SK-N-SH (cell line): ENCODE results near the gene NCOR2. TPM values are rescaled to one million over a fixed set of nuclear protein-coding genes. Genes with fewer than 3 reads are reported as not detected.

Experiments
- CTCF ChIA-PET: fragments of 300-600, 350-600 bp; formaldehyde crosslinking; extraction: SDS; loops from one replicate; lab custom pipeline; 2021; lab: Yijun Ruan, JAX
- POLR2A ChIA-PET: fragments of 350-600 bp; sonication (Branson Sonifier 250); formaldehyde crosslinking; extraction: SDS; loops from one replicate; lab custom pipeline; 2020; ENCODE audit warnings: antibody characterized with exemption, inconsistent platforms; lab: Yijun Ruan, JAX
- DNase-seq: peaks from one replicate; pipeline ENCODE4 v3.0.0; 2012
- H2AFZ ChIP-seq: fragments of 200-600 bp; sonication (generic); 2 replicates; pipeline ENCODE4 v1.8.1; 2016; ENCODE audit warnings: antibody characterized with exemption, mild to moderate bottlenecking, low read depth
- H3F3A ChIP-seq: fragments of 200-600 bp; sonication (generic); replicated peaks from 2 replicates; pipeline ENCODE3; 2016; ENCODE audit warnings: antibody characterized with exemption, mild to moderate bottlenecking; ENCODE audit not compliant: insufficient read depth
- H3K27ac ChIP-seq, 2 experiments: fragments of 200-500 bp in 1 of 2; fragments of 200-600 bp in 1 of 2; sonication (Bioruptor generic) in 1 of 2; sonication (generic), shearing (Covaris generic) in 1 of 2; 2 replicates each; pipeline versions ENCODE4 v1.5.1 to v1.6.1; 2014 to 2016; ENCODE audit warnings: low read depth in 2 of 2, inconsistent platforms in 1 of 2, low read length in 1 of 2, mild to moderate bottlenecking in 1 of 2, mixed read lengths in 1 of 2
- H3K27me3 ChIP-seq: fragments of 200-600 bp; sonication (generic), shearing (Covaris generic); 2 replicates; pipeline ENCODE4 v1.6.1; 2016; ENCODE audit warnings: mixed run types; ENCODE audit not compliant: insufficient read depth
- H3K36me3 ChIP-seq, 2 experiments: fragments of 200-500 bp in 1 of 2; fragments of 200-600 bp in 1 of 2; sonication (Bioruptor generic) in 1 of 2; sonication (generic) in 1 of 2; replicated peaks in 1 of 2; 2 replicates each; pipeline versions ENCODE3 to v1.5.1; 2014 to 2016; ENCODE audit warnings: low read length in 1 of 2, mild to moderate bottlenecking in 1 of 2; ENCODE audit not compliant: insufficient read depth in 2 of 2, control insufficient read depth in 1 of 2
- H3K4me1 ChIP-seq, 2 experiments: fragments of 200-500 bp in 1 of 2; fragments of 200-600 bp in 1 of 2; sonication (Bioruptor generic) in 1 of 2; sonication (generic), shearing (Covaris generic) in 1 of 2; 2 replicates each; pipeline versions ENCODE4 v1.5.1 to v1.6.1; 2014 to 2016; ENCODE audit warnings: low read depth in 1 of 2, low read length in 1 of 2, mixed run types in 1 of 2; ENCODE audit not compliant: insufficient read depth in 2 of 2, control insufficient read depth in 1 of 2
- H3K4me2 ChIP-seq: fragments of 200-600 bp; sonication (generic), shearing (Covaris generic); 2 replicates; pipeline ENCODE4 v1.6.1; 2017; ENCODE audit warnings: mixed run types
- H3K4me3 ChIP-seq, 2 experiments: fragments of 200-500 bp in 1 of 2; fragments of 200-600 bp in 1 of 2; sonication (Bioruptor generic) in 1 of 2; sonication (generic), shearing (Covaris generic) in 1 of 2; 2 replicates each; pipeline versions ENCODE4 v1.5.1 to v1.8.1; 2014 to 2016; ENCODE audit warnings: low read depth in 2 of 2, inconsistent platforms in 1 of 2, low read length in 1 of 2, mild to moderate bottlenecking in 1 of 2, mixed read lengths in 1 of 2, moderate library complexity in 1 of 2
- H3K79me2 ChIP-seq: fragments of 200-600 bp; sonication (generic); 2 replicates; pipeline ENCODE4 v1.8.1; 2017; ENCODE audit warnings: mild to moderate bottlenecking; ENCODE audit not compliant: insufficient read depth
- H3K9ac ChIP-seq: fragments of 200-600 bp; sonication (generic); 2 replicates; pipeline ENCODE4 v1.6.1; 2017; ENCODE audit warnings: mixed run types
- H3K9me2 ChIP-seq: fragments of 200-600 bp; sonication (generic); 2 replicates; pipeline ENCODE4 v1.6.1; 2017; ENCODE audit warnings: mixed run types
- H3K9me3 ChIP-seq: fragments of 200-600 bp; sonication (generic); 2 replicates; pipeline ENCODE4 v1.6.1; 2017; ENCODE audit warnings: mixed run types, mild to moderate bottlenecking, moderate library complexity
- H4K20me1 ChIP-seq: fragments of 200-600 bp; sonication (generic); 2 replicates; pipeline ENCODE4 v1.6.1; 2017; ENCODE audit warnings: mild to moderate bottlenecking, mixed run types; ENCODE audit not compliant: insufficient read depth
- CHD2 ChIP-seq: fragments of 150-350 bp; IDR thresholded peaks from 2 replicates; pipeline ENCODE4 v1.6.1; 2018; ENCODE audit warnings: low read length; ENCODE audit not compliant: partially characterized antibody
- ELF1 ChIP-seq: IDR thresholded peaks from 2 replicates; pipeline ENCODE4 v1.4.0; 2012
- EP300 ChIP-seq, 2 experiments: IDR thresholded peaks; 2 replicates each; pipeline versions ENCODE4 v1.4.0 to v1.6.1; 2012; ENCODE audit warnings: borderline replicate concordance in 1 of 2, low read depth in 1 of 2, low read length in 1 of 2
- FOSL2 ChIP-seq: IDR thresholded peaks from 2 replicates; pipeline ENCODE4 v1.4.0; 2012; ENCODE audit warnings: low read depth, mild to moderate bottlenecking, moderate library complexity, borderline replicate concordance
- FOXM1 ChIP-seq: IDR thresholded peaks from 2 replicates; pipeline ENCODE4 v1.4.0; 2012; ENCODE audit warnings: low read depth, mild to moderate bottlenecking
- GABPA ChIP-seq: IDR thresholded peaks from 2 replicates; pipeline ENCODE4 v1.4.0; 2012; ENCODE audit warnings: low read depth, mild to moderate bottlenecking
- GATA2 ChIP-seq: sonication (generic); formaldehyde crosslinking; IDR thresholded peaks from 2 replicates; pipeline ENCODE4 v1.5.0; 2020; ENCODE audit warnings: mild to moderate bottlenecking, missing genetic modification reagents
- MAX ChIP-seq: IDR thresholded peaks from 2 replicates; pipeline ENCODE4 v1.4.0; 2012; ENCODE audit warnings: low read depth
- MEF2A ChIP-seq: IDR thresholded peaks from 2 replicates; pipeline ENCODE4 v1.4.0; 2012; ENCODE audit warnings: low read depth, borderline replicate concordance
- MXI1 ChIP-seq: IDR thresholded peaks from 2 replicates; pipeline ENCODE4 v1.6.1; 2012; ENCODE audit warnings: mild to moderate bottlenecking, low read depth, low read length, improper control_type of control experiment
- POLR2AphosphoS5 ChIP-seq: IDR thresholded peaks from 2 replicates; pipeline ENCODE4 v1.6.1; 2012; ENCODE audit warnings: low read depth, low read length
- RAD21 ChIP-seq: IDR thresholded peaks from 2 replicates; pipeline ENCODE4 v1.6.1; 2012; ENCODE audit warnings: mild to moderate bottlenecking, low read length
- RXRA ChIP-seq: IDR thresholded peaks from 2 replicates; pipeline ENCODE4 v1.4.0; 2012; ENCODE audit warnings: low read depth, mild to moderate bottlenecking, borderline replicate concordance
- SIN3A ChIP-seq: IDR thresholded peaks from 2 replicates; pipeline ENCODE4 v1.6.1; 2012; ENCODE audit warnings: low read depth, mild to moderate bottlenecking, low read length, moderate library complexity, borderline replicate concordance
- TCF12 ChIP-seq: IDR thresholded peaks from 2 replicates; pipeline ENCODE4 v1.4.0; 2012
- TEAD4 ChIP-seq: IDR thresholded peaks from 2 replicates; pipeline ENCODE4 v1.4.0; 2012; ENCODE audit warnings: mild to moderate bottlenecking, borderline replicate concordance; ENCODE audit not compliant: insufficient read depth
- USF2 ChIP-seq: fragments of 150-350 bp; IDR thresholded peaks from 2 replicates; pipeline ENCODE4 v1.6.1; 2017; ENCODE audit warnings: antibody characterized with exemption, low read length, low read depth, borderline replicate concordance
- YY1 ChIP-seq: IDR thresholded peaks from 2 replicates; pipeline ENCODE4 v1.4.0; 2012; ENCODE audit warnings: low read depth, mild to moderate bottlenecking
- WGBS: methylation state at CpG from one replicate; pipeline ENCODE4 v1.1.6; 2017; ENCODE audit warnings: low lambda C conversion rate; 5-methylcytosine and 5-hydroxymethylcytosine counted together
- polyA plus RNA-seq, 3 experiments: library from polyadenylated mRNA; depleted of rRNA; stranded (reverse); fragments of >200 nt; gene quantifications; 2 replicates each; pipeline ENCODE4 v1.2.3, GENCODE V29; 2012
- TF ChIP-seq, protein P1 (sequence below): IDR thresholded peaks from 2 replicates; pipeline ENCODE4; 2012

NCOR2 gene
- polyA plus RNA-seq, 1 of the 3 experiments (the other 2 are of a cell fraction), result 19.0 TPM

GRCh38 chr12:124519746-124520145 lies 47.7 kb downstream of the NCOR2 start:
- H3K4me2 ChIP-seq, result peak overlapping the region; percentile 92
- H3F3A ChIP-seq, result peaks cover 45% of the 10 kb centered on the region
- ChIA-PET POLR2A (interaction anchor here (0.7 to 1.1 kb wide), 2 partner anchors 10 to 114 kb away, joined by 3 to 4 read pairs; no protein-coding TSS in a partner anchor), CTCF (interaction anchor here (1.0 to 1.9 kb wide), 4 partner anchors 16 to 483 kb away, joined by 3 to 6 read pairs (median 4); no protein-coding TSS in a partner anchor)
- no peak overlapping the region for H2AFZ ChIP-seq
- H3K36me3 ChIP-seq, result no peaks in the 10 kb centered on the region
- no peak overlapping the region for H3K4me3 ChIP-seq
- H4K20me1 ChIP-seq, result peaks cover 62% of the 10 kb centered on the region
- no peaks in the 10 kb centered on the region for H3K9me2 ChIP-seq
- H3K79me2 ChIP-seq, result peaks cover 83% of the 10 kb centered on the region
- no peaks in the 10 kb centered on the region for H3K27me3 ChIP-seq
- peak overlapping the region; percentile 91; the same call in 1 of the 2 replicates for H3K9ac ChIP-seq
- no peak for DNase-seq
- H3K27ac ChIP-seq, result peak overlapping the region; percentile 90 to 99
- TF ChIP-seq RAD21 (no peak), FOSL2 (no peak), MEF2A (no peak), CHD2 (no peak), GABPA (no peak), YY1 (no peak), ELF1 (no peak), EP300 (IDR thresholded peaks at IDR 0.05; ENCODE audit: borderline replicate concordance in 1 of 2, low read depth in 1 of 2, low read length in 1 of 2) (no peak), USF2 (no peak), TEAD4 (no peak), MAX (no peak), SIN3A (no peak), TCF12 (no peak), MXI1 (no peak), RXRA (no peak), POLR2AphosphoS5 (no peak), GATA2 (no peak), FOXM1 (no peak)
- TF ChIP-seq, protein P1, sequence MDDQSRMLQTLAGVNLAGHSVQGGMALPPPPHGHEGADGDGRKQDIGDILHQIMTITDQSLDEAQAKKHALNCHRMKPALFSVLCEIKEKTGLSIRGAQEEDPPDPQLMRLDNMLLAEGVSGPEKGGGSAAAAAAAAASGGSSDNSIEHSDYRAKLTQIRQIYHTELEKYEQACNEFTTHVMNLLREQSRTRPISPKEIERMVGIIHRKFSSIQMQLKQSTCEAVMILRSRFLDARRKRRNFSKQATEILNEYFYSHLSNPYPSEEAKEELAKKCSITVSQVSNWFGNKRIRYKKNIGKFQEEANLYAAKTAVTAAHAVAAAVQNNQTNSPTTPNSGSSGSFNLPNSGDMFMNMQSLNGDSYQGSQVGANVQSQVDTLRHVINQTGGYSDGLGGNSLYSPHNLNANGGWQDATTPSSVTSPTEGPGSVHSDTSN, result no peak
- peaks cover 34 to 72% of the 10 kb centered on the region in 2 experiments for H3K4me1 ChIP-seq
- no peaks in the 10 kb centered on the region for H3K9me3 ChIP-seq
- no CpG with 5 or more reads among the region's 10 CpGs for WGBS
